ENCODE results near the gene NR4A3.

The NR4A3 gene

DNA sequence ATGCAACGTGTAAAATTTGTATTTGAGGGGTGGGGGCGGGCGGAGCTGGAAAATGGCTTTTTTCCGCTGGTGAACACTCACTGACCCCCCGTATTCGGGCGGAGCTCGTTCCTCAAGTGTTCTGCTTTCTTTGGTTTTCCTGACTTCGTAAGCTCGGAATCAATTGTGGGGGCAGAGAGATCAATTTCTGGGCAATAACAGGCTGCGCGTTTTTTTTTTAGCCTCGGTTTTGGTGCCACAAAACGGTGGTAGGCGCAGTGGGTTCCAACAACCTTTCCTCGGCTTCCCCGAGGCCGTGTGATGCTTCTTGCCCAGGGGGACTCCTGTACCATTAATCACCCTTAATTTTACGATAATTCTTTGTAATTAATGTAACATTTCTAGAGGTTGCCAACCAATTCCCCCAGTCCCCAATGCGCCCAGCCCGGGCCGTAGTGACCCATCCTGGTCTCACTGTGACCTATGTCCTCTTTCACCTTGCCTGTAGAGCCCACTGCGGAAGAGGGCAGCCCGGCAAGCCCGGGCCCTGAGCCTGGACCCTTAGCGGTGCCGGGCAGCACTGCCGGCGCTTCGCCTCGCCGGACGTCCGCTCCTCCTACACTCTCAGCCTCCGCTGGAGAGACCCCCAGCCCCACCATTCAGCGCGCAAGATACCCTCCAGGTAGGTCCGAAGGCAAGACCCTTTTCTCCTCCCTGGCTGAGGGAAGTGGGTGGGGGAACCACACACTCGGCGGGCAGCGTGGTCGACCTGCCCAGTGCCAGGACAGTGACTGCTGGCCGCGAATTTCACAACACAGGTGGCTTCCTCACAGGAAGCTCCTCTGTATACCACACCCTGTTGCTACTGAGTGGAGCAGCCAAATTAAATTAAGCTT, 3.7 kb downstream of the NR4A3 start:
- TF ChIP-seq, protein P1, sequence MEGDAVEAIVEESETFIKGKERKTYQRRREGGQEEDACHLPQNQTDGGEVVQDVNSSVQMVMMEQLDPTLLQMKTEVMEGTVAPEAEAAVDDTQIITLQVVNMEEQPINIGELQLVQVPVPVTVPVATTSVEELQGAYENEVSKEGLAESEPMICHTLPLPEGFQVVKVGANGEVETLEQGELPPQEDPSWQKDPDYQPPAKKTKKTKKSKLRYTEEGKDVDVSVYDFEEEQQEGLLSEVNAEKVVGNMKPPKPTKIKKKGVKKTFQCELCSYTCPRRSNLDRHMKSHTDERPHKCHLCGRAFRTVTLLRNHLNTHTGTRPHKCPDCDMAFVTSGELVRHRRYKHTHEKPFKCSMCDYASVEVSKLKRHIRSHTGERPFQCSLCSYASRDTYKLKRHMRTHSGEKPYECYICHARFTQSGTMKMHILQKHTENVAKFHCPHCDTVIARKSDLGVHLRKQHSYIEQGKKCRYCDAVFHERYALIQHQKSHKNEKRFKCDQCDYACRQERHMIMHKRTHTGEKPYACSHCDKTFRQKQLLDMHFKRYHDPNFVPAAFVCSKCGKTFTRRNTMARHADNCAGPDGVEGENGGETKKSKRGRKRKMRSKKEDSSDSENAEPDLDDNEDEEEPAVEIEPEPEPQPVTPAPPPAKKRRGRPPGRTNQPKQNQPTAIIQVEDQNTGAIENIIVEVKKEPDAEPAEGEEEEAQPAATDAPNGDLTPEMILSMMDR (conservative IDR thresholded peaks at IDR 0.05; ENCODE audit: control insufficient read depth, insufficient read depth, low read depth, low read length), result no peak
- no peak for DNase-seq (ENCODE audit: low read depth)
- H3K4me3 ChIP-seq (ENCODE audit: control insufficient read depth, low read depth, low read length), result no peak overlapping the region

- TF ChIP-seq, protein P1 (conservative IDR thresholded peaks at IDR 0.05; ENCODE audit: control insufficient read depth, insufficient read depth, low read depth, low read length), result no peak
- no peak overlapping the region for H3K4me3 ChIP-seq (ENCODE audit: control insufficient read depth, low read depth, low read length)
- no peak for DNase-seq (ENCODE audit: low read depth)
Observed at GRCh38 chr9:99826579-99826978, 4.9 kb downstream of the NR4A3 start.

- no peak for DNase-seq (ENCODE audit: low read depth)
- TF ChIP-seq, protein P1 (conservative IDR thresholded peaks at IDR 0.05; ENCODE audit: control insufficient read depth, insufficient read depth, low read depth, low read length), result no peak
- H3K4me3 ChIP-seq (ENCODE audit: control insufficient read depth, low read depth, low read length), result no peak overlapping the region
Observed at GRCh38 chr9:99827244-99827643, 5.6 kb downstream of the NR4A3 start.

DNA sequence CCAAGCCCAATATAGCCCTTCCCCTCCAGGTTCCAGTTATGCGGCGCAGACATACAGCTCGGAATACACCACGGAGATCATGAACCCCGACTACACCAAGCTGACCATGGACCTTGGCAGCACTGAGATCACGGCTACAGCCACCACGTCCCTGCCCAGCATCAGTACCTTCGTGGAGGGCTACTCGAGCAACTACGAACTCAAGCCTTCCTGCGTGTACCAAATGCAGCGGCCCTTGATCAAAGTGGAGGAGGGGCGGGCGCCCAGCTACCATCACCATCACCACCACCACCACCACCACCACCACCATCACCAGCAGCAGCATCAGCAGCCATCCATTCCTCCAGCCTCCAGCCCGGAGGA, 6.3 kb downstream of the NR4A3 start:
- TF ChIP-seq, protein P1 (conservative IDR thresholded peaks at IDR 0.05; ENCODE audit: control insufficient read depth, insufficient read depth, low read depth, low read length), result no peak
- H3K4me3 ChIP-seq (ENCODE audit: control insufficient read depth, low read depth, low read length), result no peak overlapping the region
- no peak for DNase-seq (ENCODE audit: low read depth)

- no peak overlapping the region for H3K4me3 ChIP-seq (ENCODE audit: control insufficient read depth, low read depth, low read length)
- TF ChIP-seq, protein P1 (conservative IDR thresholded peaks at IDR 0.05; ENCODE audit: control insufficient read depth, insufficient read depth, low read depth, low read length), result no peak
- DNase-seq (ENCODE audit: low read depth), result peak; percentile 28
Observed at GRCh38 chr9:99828417-99829176, 6.9 kb downstream of the NR4A3 start.

GRCh38 chr9:99831857-99832557, 10.3 kb downstream of the NR4A3 start:
- H3K4me3 ChIP-seq (ENCODE audit: control insufficient read depth, low read depth, low read length), result no peak overlapping the region
- DNase-seq (ENCODE audit: low read depth), result no peak
- TF ChIP-seq, protein P1 (conservative IDR thresholded peaks at IDR 0.05; ENCODE audit: control insufficient read depth, insufficient read depth, low read depth, low read length), result no peak

Data from fibroblast of mammary gland (primary cell).